OCI-LY1 (cell line): ENCODE results near the gene ADCYAP1R1.

Experiments used
- H2AFZ ChIP-seq: fragments of 200-600 bp; sonication (generic), shearing (Covaris generic); 2 replicates; pipeline ENCODE4 v1.6.0; 2014; ENCODE audit warnings: antibody characterized with exemption, mild to moderate bottlenecking, low read length
- H3F3A ChIP-seq: fragments of 200-600 bp; sonication (generic), shearing (Covaris generic); 2 replicates; pipeline ENCODE4 v1.6.0; 2014; ENCODE audit warnings: mild to moderate bottlenecking, antibody characterized with exemption, low read length, moderate library complexity; ENCODE audit not compliant: insufficient read depth
- H3K27ac ChIP-seq: fragments of 200-600 bp; sonication (generic); 2 replicates; pipeline ENCODE4 v1.5.1; 2014; ENCODE audit warnings: low read length, mixed run types, mild to moderate bottlenecking, low read depth; ENCODE audit not compliant: poor library complexity, severe bottlenecking
- H3K27me3 ChIP-seq: fragments of 200-600 bp; sonication (generic); 2 replicates; pipeline ENCODE4 v1.6.0; 2014; ENCODE audit warnings: antibody characterized with exemption, mild to moderate bottlenecking, low read length, moderate library complexity; ENCODE audit not compliant: insufficient read depth
- H3K36me3 ChIP-seq: fragments of 200-600 bp; sonication (generic); 2 replicates; pipeline ENCODE4 v1.6.1; 2014; ENCODE audit warnings: mild to moderate bottlenecking, antibody characterized with exemption, low read length, moderate library complexity, mixed read lengths; ENCODE audit not compliant: insufficient read depth
- H3K4me1 ChIP-seq: fragments of 200-600 bp; sonication (generic); 2 replicates; pipeline ENCODE4 v1.5.1; 2014; ENCODE audit warnings: mild to moderate bottlenecking, low read length, moderate library complexity; ENCODE audit not compliant: insufficient read depth, severe bottlenecking
- H3K4me2 ChIP-seq: fragments of 200-600 bp; sonication (generic), shearing (Covaris generic); 2 replicates; pipeline ENCODE4 v1.6.1; 2014; ENCODE audit warnings: low read length
- H3K4me3 ChIP-seq: fragments of 200-600 bp; sonication (generic); 2 replicates; pipeline ENCODE4 v1.5.1; 2014; ENCODE audit warnings: low read length, low read depth, mild to moderate bottlenecking, mixed read lengths; ENCODE audit not compliant: poor library complexity, severe bottlenecking
- H3K79me2 ChIP-seq: fragments of 200-600 bp; shearing (Covaris generic); 2 replicates; pipeline ENCODE4 v1.6.1; 2016; ENCODE audit warnings: mixed run types, low read length, mixed read lengths; ENCODE audit not compliant: insufficient read depth
- H3K9ac ChIP-seq: fragments of 200-600 bp; sonication (generic), shearing (Covaris generic); 2 replicates; pipeline ENCODE4 v1.6.1; 2014; ENCODE audit warnings: mild to moderate bottlenecking, low read length, mixed read lengths
- H3K9me2 ChIP-seq: fragments of 200-600 bp; sonication (generic), shearing (Covaris generic); 2 replicates; pipeline ENCODE4 v1.6.1; 2014; ENCODE audit warnings: low read depth, mild to moderate bottlenecking, low read length, mixed read lengths
- H3K9me3 ChIP-seq: fragments of 200-600 bp; shearing (Covaris generic); 2 replicates; pipeline ENCODE4 v1.6.1; 2014; ENCODE audit warnings: low read length, mixed read lengths
- H4K20me1 ChIP-seq: fragments of 200-600 bp; sonication (generic), shearing (Covaris generic); 2 replicates; pipeline ENCODE4 v1.6.0; 2016; ENCODE audit warnings: mild to moderate bottlenecking, low read length; ENCODE audit not compliant: insufficient read depth
- CTCF ChIP-seq: fragments of 200-600 bp; sonication (generic), shearing (Covaris generic); IDR thresholded peaks from 2 replicates; pipeline ENCODE4 v1.5.1; 2017; ENCODE audit warnings: mild to moderate bottlenecking, antibody characterized with exemption, low read length, moderate library complexity, mixed read lengths
- EZH2 ChIP-seq: fragments of 200-600 bp; sonication (generic), shearing (Covaris generic); IDR thresholded peaks from 2 replicates; pipeline ENCODE4 v1.8.0; 2017; ENCODE audit warnings: borderline replicate concordance, mixed run types, mild to moderate bottlenecking, antibody characterized with exemption, low read length, moderate library complexity, mixed read lengths

The ADCYAP1R1 gene

GRCh38 chr7:31083210-31083786 is 31.2 kb downstream of the ADCYAP1R1 start:
- Histone ChIP-seq H3K27me3 (peaks cover 5% of the 10 kb centered on the region; the same call in 1 of the 2 replicates), H3K4me3 (no peak overlapping the region), H3K9me3 (no peaks in the 10 kb centered on the region), H3K27ac (no peak overlapping the region), H3K4me2 (no peak overlapping the region), H3K9me2 (no peaks in the 10 kb centered on the region), H3K9ac (no peak overlapping the region), H3K79me2 (no peaks in the 10 kb centered on the region), H3K4me1 (no peaks in the 10 kb centered on the region), H3F3A (no peaks in the 10 kb centered on the region), H4K20me1 (no peaks in the 10 kb centered on the region), H3K36me3 (no peaks in the 10 kb centered on the region), H2AFZ (no peak overlapping the region)
- TF ChIP-seq EZH2 (no peak), CTCF (no peak)

GRCh38 chr7:31084226-31084625 is 32.1 kb downstream of the ADCYAP1R1 start:
- no peaks in the 10 kb centered on the region for H3K79me2 ChIP-seq
- no peaks in the 10 kb centered on the region for H3K36me3 ChIP-seq
- H3K27me3 ChIP-seq: peaks cover 5% of the 10 kb centered on the region; the same call in 1 of the 2 replicates
- H3K4me3 ChIP-seq: no peak overlapping the region
- no peaks in the 10 kb centered on the region for H3K9me3 ChIP-seq
- H2AFZ ChIP-seq: no peak overlapping the region
- H3K9ac ChIP-seq: no peak overlapping the region
- no peaks in the 10 kb centered on the region for H3K9me2 ChIP-seq
- H3K4me1 ChIP-seq: no peaks in the 10 kb centered on the region
- H3K27ac ChIP-seq: no peak overlapping the region
- TF ChIP-seq CTCF: no peak
- no peak for TF ChIP-seq EZH2
- no peak overlapping the region for H3K4me2 ChIP-seq
- no peaks in the 10 kb centered on the region for H4K20me1 ChIP-seq
- no peaks in the 10 kb centered on the region for H3F3A ChIP-seq

GRCh38 chr7:31087351-31087750 is 35.2 kb downstream of the ADCYAP1R1 start:
- Histone ChIP-seq H3K4me1 (no peaks in the 10 kb centered on the region), H3K36me3 (no peaks in the 10 kb centered on the region), H3K9ac (no peak overlapping the region), H3K4me3 (no peak overlapping the region), H3K27ac (no peak overlapping the region), H3K27me3 (no peaks in the 10 kb centered on the region), H3K4me2 (no peak overlapping the region), H3K9me3 (no peaks in the 10 kb centered on the region), H4K20me1 (no peaks in the 10 kb centered on the region), H3F3A (no peaks in the 10 kb centered on the region), H3K9me2 (no peaks in the 10 kb centered on the region), H3K79me2 (no peaks in the 10 kb centered on the region), H2AFZ (no peak overlapping the region)
- no peak for TF ChIP-seq CTCF
- no peak for TF ChIP-seq EZH2
